HepG2 (cell line): ENCODE results near the gene SLC38A3. TPM values are rescaled to one million over a fixed set of nuclear protein-coding genes. Genes with fewer than 3 reads are reported as not detected.

Source experiments
- EP300 ChIP-seq, 3 experiments: sonication (generic) in 1 of 3; formaldehyde crosslinking in 1 of 3; IDR thresholded peaks; 2 replicates each; pipeline versions ENCODE4 v1.5.1 to v1.6.1; 2011 to 2020; ENCODE audit warnings: low read depth in 2 of 3, low read length in 2 of 3, borderline replicate concordance in 1 of 3, improper control_type of control experiment in 1 of 3, mild to moderate bottlenecking in 1 of 3, missing genetic modification reagents in 1 of 3, moderate library complexity in 1 of 3
- FOXA1 ChIP-seq, 2 experiments: fragments of 450-650 bp in 1 of 2; sonication (generic) in 1 of 2; formaldehyde crosslinking in 1 of 2; IDR thresholded peaks; 2 replicates each; pipeline versions ENCODE4 v1.4.0 to v1.6.1; 2016 to 2020; ENCODE audit warnings: missing genetic modification reagents in 1 of 2
- FOXA3 ChIP-seq: IDR thresholded peaks from 2 replicates; pipeline ENCODE4 v1.6.1; 2016; ENCODE audit warnings: missing genetic modification reagents, missing compliant biosample characterization
- NCOA2 ChIP-seq: sonication (generic); formaldehyde crosslinking; IDR thresholded peaks from 2 replicates; pipeline ENCODE4 v1.8.0; 2022; ENCODE audit warnings: inconsistent platforms
- PHF21A ChIP-seq: sonication (generic); formaldehyde crosslinking; IDR thresholded peaks from 2 replicates; pipeline ENCODE4 v1.5.0; 2020; ENCODE audit warnings: mild to moderate bottlenecking, missing genetic modification reagents
- POLR2A ChIP-seq, 2 experiments: IDR thresholded peaks; 2 replicates each; pipeline ENCODE4 v1.6.1; 2011; ENCODE audit warnings: low read depth in 2 of 2, low read length in 2 of 2, mild to moderate bottlenecking in 1 of 2, moderate library complexity in 1 of 2; ENCODE audit not compliant: insufficient read depth in 1 of 2
- POLR2AphosphoS2 ChIP-seq: IDR thresholded peaks from 2 replicates; pipeline ENCODE4 v1.6.1; 2011; ENCODE audit warnings: low read depth, low read length, improper control_type of control experiment
- REPIN1 ChIP-seq: sonication (generic); formaldehyde crosslinking; IDR thresholded peaks from 2 replicates; pipeline ENCODE4 v1.8.0; 2022; ENCODE audit warnings: missing genetic modification reagents, low read depth, mild to moderate bottlenecking, borderline replicate concordance
- RFXAP ChIP-seq: sonication (generic); formaldehyde crosslinking; IDR thresholded peaks from 2 replicates; pipeline ENCODE4 v1.4.0; 2020; ENCODE audit warnings: missing genetic modification reagents, borderline replicate concordance
- SIN3A ChIP-seq: IDR thresholded peaks from 2 replicates; pipeline ENCODE4 v1.6.1; 2011; ENCODE audit warnings: low read depth, mild to moderate bottlenecking, control low read depth, low read length, borderline replicate concordance
- STAG1 ChIP-seq: sonication (generic); formaldehyde crosslinking; IDR thresholded peaks from 2 replicates; pipeline ENCODE4 v1.4.0; 2020; ENCODE audit warnings: missing genetic modification reagents
- TEAD3 ChIP-seq: optimal IDR thresholded peaks from 2 replicates; pipeline ENCODE3; 2016; ENCODE audit warnings: borderline replicate concordance
- THYN1 ChIP-seq: sonication (generic); formaldehyde crosslinking; IDR thresholded peaks from 2 replicates; pipeline ENCODE4 v1.8.1; 2023; ENCODE audit warnings: low read depth, mild to moderate bottlenecking, moderate library complexity, missing genetic modification reagents, borderline replicate concordance
- ZFY ChIP-seq: sonication (generic); formaldehyde crosslinking; IDR thresholded peaks from 2 replicates; pipeline ENCODE4 v1.4.0; 2020; ENCODE audit warnings: missing genetic modification reagents
- ZNF329 ChIP-seq: sonication (generic); formaldehyde crosslinking; IDR thresholded peaks from 2 replicates; pipeline ENCODE4 v1.9.0; 2021; ENCODE audit warnings: low read depth, mild to moderate bottlenecking, missing genetic modification reagents
- ZNF446 ChIP-seq: sonication (generic); formaldehyde crosslinking; IDR thresholded peaks from 2 replicates; pipeline ENCODE4 v1.5.0; 2020; ENCODE audit warnings: mild to moderate bottlenecking, missing genetic modification reagents
- ZNF839 ChIP-seq: sonication (generic); formaldehyde crosslinking; IDR thresholded peaks from 2 replicates; pipeline ENCODE4 v1.4.0; 2020; ENCODE audit warnings: missing genetic modification reagents, mild to moderate bottlenecking, borderline replicate concordance
- ZSCAN29 ChIP-seq: sonication (generic); formaldehyde crosslinking; conservative IDR thresholded peaks from 2 replicates; pipeline ENCODE4 v1.4.0; 2020; ENCODE audit warnings: mild to moderate bottlenecking, missing genetic modification reagents
- polyA plus RNA-seq, 8 experiments: library from polyadenylated mRNA; depleted of rRNA in 3 of 8; stranded (reverse) in 7 of 8; unstranded in 1 of 8; fragments of >200 nt; fragmentation: Illumina TruSeq in 4 of 8; extraction: Trizol in 4 of 8; gene quantifications; 2 replicates each; pipeline versions ENCODE4 v1.2.1 to v1.2.3, GENCODE V29; 2011 to 2016; ENCODE audit warnings: low read depth in 4 of 8, missing spikeins in 1 of 8, mixed read lengths in 1 of 8; ENCODE audit not compliant: insufficient read depth in 1 of 8
- total RNA-seq, 5 experiments: library from RNA; depleted of rRNA; stranded (reverse); fragments of >200 nt; fragmentation: Illumina TruSeq; extraction: Trizol; gene quantifications; 2 replicates each; pipeline ENCODE4 v1.2.3, GENCODE V29; 2016; ENCODE audit warnings: low read depth in 1 of 5
- TF ChIP-seq, protein P1 (sequence below): sonication (generic); formaldehyde crosslinking; IDR thresholded peaks from 2 replicates; pipeline ENCODE4 v1.5.1; 2020; ENCODE audit warnings: mild to moderate bottlenecking, missing genetic modification reagents, moderate library complexity
- TF ChIP-seq, protein P2 (sequence below): sonication (generic); formaldehyde crosslinking; IDR thresholded peaks from 2 replicates; pipeline ENCODE4 v1.5.0; 2020; ENCODE audit warnings: mild to moderate bottlenecking, missing genetic modification reagents
- TF ChIP-seq, protein P3 (sequence below): sonication (generic); formaldehyde crosslinking; conservative IDR thresholded peaks from 2 replicates; pipeline ENCODE4 v1.4.0; 2020; ENCODE audit warnings: mild to moderate bottlenecking, missing genetic modification reagents, moderate library complexity

SLC38A3 gene
- total and polyA plus RNA-seq, 2 of the 13 experiments (the other 11 are each of a cell fraction or from before 2014, with no cell fraction given), result 29.8 to 164 TPM

DNA sequence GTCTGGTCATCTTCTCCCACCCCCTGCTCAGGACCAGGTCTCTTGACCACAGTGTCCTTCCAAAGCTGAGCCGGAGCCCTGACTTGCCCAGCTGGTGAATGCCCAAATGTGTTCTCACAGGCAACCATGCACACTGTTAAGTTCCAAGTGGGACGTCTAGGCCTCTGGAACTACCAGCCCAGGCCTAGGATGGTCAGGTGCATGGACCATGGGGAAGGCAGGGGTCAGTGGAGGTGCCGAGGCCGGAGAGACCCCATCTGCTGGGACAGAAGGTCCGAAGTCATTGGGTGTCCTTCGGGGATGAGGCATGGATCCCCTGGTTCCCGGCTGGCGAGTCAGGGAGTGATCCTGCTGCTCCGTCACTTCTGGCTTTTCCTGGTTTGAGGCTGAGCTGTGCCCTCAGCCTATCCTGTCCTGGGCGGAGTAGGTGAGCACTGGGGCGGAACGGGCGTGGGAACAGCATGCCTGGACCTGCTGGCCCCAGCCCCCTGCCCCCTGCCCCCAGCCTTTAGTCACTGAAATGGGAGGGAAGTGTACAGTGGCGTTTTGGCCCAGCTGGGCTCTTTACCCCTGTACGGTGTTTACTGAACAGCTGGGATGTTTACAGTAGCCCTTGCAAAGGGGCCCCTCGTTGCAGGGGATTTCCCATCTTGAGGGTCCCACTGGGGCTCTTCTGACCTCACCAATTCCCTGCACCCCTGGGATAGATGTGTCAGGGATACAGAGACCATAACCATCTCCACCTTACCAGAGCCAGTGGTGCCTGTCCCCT lies 37.8 kb upstream of the SLC38A3 start (continued):
- TF ChIP-seq, protein P1, sequence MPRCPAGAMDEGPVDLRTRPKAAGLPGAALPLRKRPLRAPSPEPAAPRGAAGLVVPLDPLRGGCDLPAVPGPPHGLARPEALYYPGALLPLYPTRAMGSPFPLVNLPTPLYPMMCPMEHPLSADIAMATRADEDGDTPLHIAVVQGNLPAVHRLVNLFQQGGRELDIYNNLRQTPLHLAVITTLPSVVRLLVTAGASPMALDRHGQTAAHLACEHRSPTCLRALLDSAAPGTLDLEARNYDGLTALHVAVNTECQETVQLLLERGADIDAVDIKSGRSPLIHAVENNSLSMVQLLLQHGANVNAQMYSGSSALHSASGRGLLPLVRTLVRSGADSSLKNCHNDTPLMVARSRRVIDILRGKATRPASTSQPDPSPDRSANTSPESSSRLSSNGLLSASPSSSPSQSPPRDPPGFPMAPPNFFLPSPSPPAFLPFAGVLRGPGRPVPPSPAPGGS, result peak; percentile 71; the same call in 1 of the 2 replicates
- TF ChIP-seq TEAD3 (CRISPR knock-in tag) (peak; percentile 5), FOXA1 (IDR thresholded peaks at IDR 0.05) (peak; percentile 26; the same call in 1 of the 2 replicates), FOXA1 (CRISPR knock-in tag; IDR thresholded peaks at IDR 0.05) (peak; percentile 67), NCOA2 (CRISPR knock-in tag) (peak; percentile 11; the same call in 1 of the 2 replicates), ZFY (CRISPR knock-in tag) (peak; percentile 53; the same call in 1 of the 2 replicates), POLR2AphosphoS2 (no peak), PHF21A (CRISPR knock-in tag) (peak; percentile 47; the same call in 1 of the 2 replicates), ZNF839 (CRISPR knock-in tag) (0 out of 2 replicates have a peak, but pooled peaks have one; percentile 18), THYN1 (CRISPR knock-in tag) (no peak), REPIN1 (no peak), STAG1 (CRISPR knock-in tag) (no peak), RFXAP (CRISPR knock-in tag) (peak; percentile 46; the same call in 1 of the 2 replicates), POLR2A (IDR thresholded peaks at IDR 0.05; ENCODE audit: insufficient read depth in 1 of 2, low read depth in 2 of 2, low read length in 2 of 2) (no peak), ZNF446 (CRISPR knock-in tag) (peak; percentile 34; the same call in 1 of the 2 replicates), SIN3A (0 out of 2 replicates have a peak, but pooled peaks have one; percentile 26), EP300 (IDR thresholded peaks at IDR 0.05; ENCODE audit: low read depth in 2 of 2, low read length in 2 of 2) (peak in 1 of 2 experiments; percentile 53; a peak in 1 of 4 replicates), EP300 (CRISPR knock-in tag; IDR thresholded peaks at IDR 0.05; ENCODE audit: borderline replicate concordance) (no peak), FOXA3 (peak; percentile 84), ZNF329 (CRISPR knock-in tag) (no peak), ZSCAN29 (no peak)
- TF ChIP-seq, protein P2, sequence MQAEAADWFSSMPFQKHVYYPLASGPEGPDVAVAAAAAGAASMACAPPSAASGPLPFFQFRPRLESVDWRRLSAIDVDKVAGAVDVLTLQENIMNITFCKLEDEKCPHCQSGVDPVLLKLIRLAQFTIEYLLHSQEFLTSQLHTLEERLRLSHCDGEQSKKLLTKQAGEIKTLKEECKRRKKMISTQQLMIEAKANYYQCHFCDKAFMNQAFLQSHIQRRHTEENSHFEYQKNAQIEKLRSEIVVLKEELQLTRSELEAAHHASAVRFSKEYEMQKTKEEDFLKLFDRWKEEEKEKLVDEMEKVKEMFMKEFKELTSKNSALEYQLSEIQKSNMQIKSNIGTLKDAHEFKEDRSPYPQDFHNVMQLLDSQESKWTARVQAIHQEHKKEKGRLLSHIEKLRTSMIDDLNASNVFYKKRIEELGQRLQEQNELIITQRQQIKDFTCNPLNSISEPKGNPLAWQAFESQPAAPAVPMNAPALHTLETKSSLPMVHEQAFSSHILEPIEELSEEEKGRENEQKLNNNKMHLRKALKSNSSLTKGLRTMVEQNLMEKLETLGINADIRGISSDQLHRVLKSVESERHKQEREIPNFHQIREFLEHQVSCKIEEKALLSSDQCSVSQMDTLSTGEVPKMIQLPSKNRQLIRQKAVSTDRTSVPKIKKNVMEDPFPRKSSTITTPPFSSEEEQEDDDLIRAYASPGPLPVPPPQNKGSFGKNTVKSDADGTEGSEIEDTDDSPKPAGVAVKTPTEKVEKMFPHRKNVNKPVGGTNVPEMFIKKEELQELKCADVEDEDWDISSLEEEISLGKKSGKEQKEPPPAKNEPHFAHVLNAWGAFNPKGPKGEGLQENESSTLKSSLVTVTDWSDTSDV, result peak; percentile 18; the same call in 1 of the 2 replicates
- TF ChIP-seq, protein P3, sequence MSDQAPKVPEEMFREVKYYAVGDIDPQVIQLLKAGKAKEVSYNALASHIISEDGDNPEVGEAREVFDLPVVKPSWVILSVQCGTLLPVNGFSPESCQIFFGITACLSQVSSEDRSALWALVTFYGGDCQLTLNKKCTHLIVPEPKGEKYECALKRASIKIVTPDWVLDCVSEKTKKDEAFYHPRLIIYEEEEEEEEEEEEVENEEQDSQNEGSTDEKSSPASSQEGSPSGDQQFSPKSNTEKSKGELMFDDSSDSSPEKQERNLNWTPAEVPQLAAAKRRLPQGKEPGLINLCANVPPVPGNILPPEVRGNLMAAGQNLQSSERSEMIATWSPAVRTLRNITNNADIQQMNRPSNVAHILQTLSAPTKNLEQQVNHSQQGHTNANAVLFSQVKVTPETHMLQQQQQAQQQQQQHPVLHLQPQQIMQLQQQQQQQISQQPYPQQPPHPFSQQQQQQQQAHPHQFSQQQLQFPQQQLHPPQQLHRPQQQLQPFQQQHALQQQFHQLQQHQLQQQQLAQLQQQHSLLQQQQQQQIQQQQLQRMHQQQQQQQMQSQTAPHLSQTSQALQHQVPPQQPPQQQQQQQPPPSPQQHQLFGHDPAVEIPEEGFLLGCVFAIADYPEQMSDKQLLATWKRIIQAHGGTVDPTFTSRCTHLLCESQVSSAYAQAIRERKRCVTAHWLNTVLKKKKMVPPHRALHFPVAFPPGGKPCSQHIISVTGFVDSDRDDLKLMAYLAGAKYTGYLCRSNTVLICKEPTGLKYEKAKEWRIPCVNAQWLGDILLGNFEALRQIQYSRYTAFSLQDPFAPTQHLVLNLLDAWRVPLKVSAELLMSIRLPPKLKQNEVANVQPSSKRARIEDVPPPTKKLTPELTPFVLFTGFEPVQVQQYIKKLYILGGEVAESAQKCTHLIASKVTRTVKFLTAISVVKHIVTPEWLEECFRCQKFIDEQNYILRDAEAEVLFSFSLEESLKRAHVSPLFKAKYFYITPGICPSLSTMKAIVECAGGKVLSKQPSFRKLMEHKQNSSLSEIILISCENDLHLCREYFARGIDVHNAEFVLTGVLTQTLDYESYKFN (CRISPR knock-in tag), result peak; percentile 82
